ENCODE data around the gene ARHGAP20. TPM values are rescaled to one million over a fixed set of nuclear protein-coding genes. Genes with fewer than 3 reads are reported as not detected.

The ARHGAP20 gene
- total and polyA plus RNA-seq, 9 of the 15 experiments (the other 6 are each of a cell fraction or from before 2014, with no cell fraction given) = 0.07 TPM; not detected in 8

DNA sequence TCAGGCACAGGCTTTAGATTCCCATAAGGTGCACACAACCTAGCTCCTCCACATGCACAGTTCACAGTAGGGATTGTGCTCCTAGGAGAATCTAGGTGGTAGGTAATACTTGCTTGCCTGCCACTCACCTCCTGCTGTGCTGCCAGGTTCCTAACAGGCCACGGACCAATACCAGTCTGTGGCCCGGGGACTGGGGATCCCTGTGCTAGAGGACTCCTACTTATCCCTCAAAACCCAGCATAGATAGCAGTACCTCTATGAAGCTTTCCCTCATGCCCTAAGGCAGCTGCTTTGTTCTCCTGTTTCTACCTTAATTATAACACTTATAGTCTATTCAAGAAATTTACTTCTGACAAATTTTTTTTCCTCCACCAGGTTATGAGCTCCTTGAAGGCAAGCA lies 36.7 kb downstream of the ARHGAP20 start:
- no peaks in the 10 kb centered on the region for H3K27me3 ChIP-seq (ENCODE audit: control insufficient read depth in 2 of 2, insufficient read depth in 2 of 2, low read length in 2 of 2)
- H3K9ac ChIP-seq (ENCODE audit: insufficient read depth in 1 of 2, low read depth in 2 of 2, low read length in 2 of 2) = no peak overlapping the region
- ATAC-seq (no peak), DNase-seq (ENCODE audit: extremely low read depth in 1 of 4, low spot score in 3 of 4) (no peak), FAIRE-seq (no peak)
- H3K9me1 ChIP-seq (ENCODE audit: control insufficient read depth, insufficient read depth, low read length) = no peaks in the 10 kb centered on the region
- intact Hi-C loops (cut with micrococcal nuclease) (no loop called here), in situ Hi-C loops (cut with MboI) (no loop called here)
- 0% methylated on average over 2 of the region's 2 CpGs for WGBS (ENCODE audit: insufficient coverage, low coverage, missing lambda C conversion rate)
- no peak overlapping the region for H2AFZ ChIP-seq (ENCODE audit: low read depth, low read length)
- H3K36me3 ChIP-seq (ENCODE audit: control insufficient read depth, insufficient read depth, low read length) = no peaks in the 10 kb centered on the region
- H4K20me1 ChIP-seq (replicated peaks; ENCODE audit: control insufficient read depth, insufficient read depth, low read length) = no peaks in the 10 kb centered on the region
- H3K9me3 ChIP-seq (replicated peaks; ENCODE audit: control insufficient read depth, insufficient read depth, low read depth, low read length) = no peaks in the 10 kb centered on the region
- H3K4me1 ChIP-seq (replicated peaks in 1 of 2; ENCODE audit: control insufficient read depth in 2 of 2, insufficient read depth in 2 of 2, low read length in 2 of 2) = no peaks in the 10 kb centered on the region
- ChIA-PET POLR2A (no interaction called here), CTCF (ENCODE audit: low intra/inter-chr PET ratio) (no interaction called here)
- TF ChIP-seq ZC3H11A (IDR thresholded peaks at IDR 0.05; ENCODE audit: low read depth, low read length) (no peak), FOXA1 (IDR thresholded peaks at IDR 0.05; ENCODE audit: borderline replicate concordance) (no peak)
- no peak overlapping the region for H3K4me3 ChIP-seq
- H3K4me2 ChIP-seq (ENCODE audit: insufficient read depth, low read length) = no peak overlapping the region
- H3K79me2 ChIP-seq (ENCODE audit: control insufficient read depth, insufficient read depth, low read length) = no peaks in the 10 kb centered on the region
- no TSS peak for BruUV-seq (replicated peaks)
- H3K27ac ChIP-seq (ENCODE audit: extremely low read depth, low read depth, low read length) = no peak overlapping the region

DNA sequence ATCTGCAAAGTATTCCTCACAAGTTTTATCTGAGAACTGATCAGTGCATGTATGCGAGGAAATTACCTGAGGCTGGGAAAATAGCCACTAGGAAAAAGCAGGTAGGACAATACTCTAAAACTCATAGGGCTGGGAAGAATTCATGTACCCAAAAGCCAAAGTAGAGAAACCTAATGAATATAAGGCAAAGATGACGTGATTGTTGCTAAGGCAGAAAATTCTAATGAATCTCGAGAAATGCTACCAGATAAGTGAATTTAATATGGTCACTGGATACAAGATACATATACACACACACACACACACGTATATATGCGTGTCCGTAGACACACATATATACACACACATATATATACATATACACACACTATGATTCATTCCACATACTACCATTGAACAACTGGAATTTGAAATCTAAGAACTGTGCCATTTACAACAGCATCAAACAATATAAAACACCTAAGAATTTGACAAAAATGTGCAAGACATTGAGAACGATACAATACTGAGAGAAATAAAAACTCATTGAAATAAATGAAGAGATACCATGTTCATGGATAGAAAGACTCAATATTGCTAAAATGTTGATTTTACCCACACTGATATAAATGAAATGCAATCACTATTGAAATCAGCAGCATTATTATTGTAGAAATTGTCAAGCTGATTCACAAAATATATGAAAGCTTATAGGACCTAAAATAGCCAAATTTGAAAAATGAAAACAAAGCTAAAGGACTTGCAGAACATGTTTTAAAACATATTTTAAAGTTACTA lies 46.4 kb downstream of the ARHGAP20 start:
- in situ Hi-C loops (cut with MboI) (no loop called here), intact Hi-C loops (cut with micrococcal nuclease) (no loop called here)
- H3K4me3 ChIP-seq = no peak overlapping the region
- H3K9me3 ChIP-seq (replicated peaks; ENCODE audit: control insufficient read depth, insufficient read depth, low read depth, low read length) = no peaks in the 10 kb centered on the region; the same call in 1 of the 2 replicates
- FAIRE-seq (no peak), ATAC-seq (no peak), DNase-seq (ENCODE audit: extremely low read depth in 1 of 4, low spot score in 3 of 4) (no peak)
- H3K4me2 ChIP-seq (ENCODE audit: insufficient read depth, low read length) = no peak overlapping the region
- ChIA-PET POLR2A (no interaction called here), CTCF (ENCODE audit: low intra/inter-chr PET ratio) (interaction anchor here (0.5 kb wide), 1 partner anchor 392 kb away, joined by 3 read pairs; no protein-coding TSS in a partner anchor)
- no peaks in the 10 kb centered on the region for H4K20me1 ChIP-seq (replicated peaks; ENCODE audit: control insufficient read depth, insufficient read depth, low read length)
- no peak overlapping the region for H3K27ac ChIP-seq (ENCODE audit: extremely low read depth, low read depth, low read length)
- H3K4me1 ChIP-seq (replicated peaks in 1 of 2; ENCODE audit: control insufficient read depth in 2 of 2, insufficient read depth in 2 of 2, low read length in 2 of 2) = no peaks in the 10 kb centered on the region
- no peaks in the 10 kb centered on the region for H3K27me3 ChIP-seq (ENCODE audit: control insufficient read depth in 2 of 2, insufficient read depth in 2 of 2, low read length in 2 of 2)
- no peaks in the 10 kb centered on the region for H3K36me3 ChIP-seq (ENCODE audit: control insufficient read depth, insufficient read depth, low read length)
- no peaks in the 10 kb centered on the region for H3K9me1 ChIP-seq (ENCODE audit: control insufficient read depth, insufficient read depth, low read length)
- H3K9ac ChIP-seq (ENCODE audit: insufficient read depth in 1 of 2, low read depth in 2 of 2, low read length in 2 of 2) = no peak overlapping the region
- BruUV-seq (replicated peaks) = no TSS peak
- no peak overlapping the region for H2AFZ ChIP-seq (ENCODE audit: low read depth, low read length)
- 0% methylated on average over 7 of the region's 7 CpGs for WGBS (ENCODE audit: insufficient coverage, low coverage, missing lambda C conversion rate)
- H3K79me2 ChIP-seq (ENCODE audit: control insufficient read depth, insufficient read depth, low read length) = no peaks in the 10 kb centered on the region
- TF ChIP-seq TCF3 (CRISPR knock-in tag; IDR thresholded peaks at IDR 0.05) = no peak
- TF ChIP-seq EHMT2 (IDR thresholded peaks at IDR 0.05) = no peak
- TF ChIP-seq, protein P1, sequence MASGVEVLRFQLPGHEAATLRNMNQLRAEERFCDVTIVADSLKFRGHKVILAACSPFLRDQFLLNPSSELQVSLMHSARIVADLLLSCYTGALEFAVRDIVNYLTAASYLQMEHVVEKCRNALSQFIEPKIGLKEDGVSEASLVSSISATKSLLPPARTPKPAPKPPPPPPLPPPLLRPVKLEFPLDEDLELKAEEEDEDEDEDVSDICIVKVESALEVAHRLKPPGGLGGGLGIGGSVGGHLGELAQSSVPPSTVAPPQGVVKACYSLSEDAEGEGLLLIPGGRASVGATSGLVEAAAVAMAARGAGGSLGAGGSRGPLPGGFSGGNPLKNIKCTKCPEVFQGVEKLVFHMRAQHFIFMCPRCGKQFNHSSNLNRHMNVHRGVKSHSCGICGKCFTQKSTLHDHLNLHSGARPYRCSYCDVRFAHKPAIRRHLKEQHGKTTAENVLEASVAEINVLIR (CRISPR knock-in tag; IDR thresholded peaks at IDR 0.05) = no peak
- TF ChIP-seq ZNF408 (CRISPR knock-in tag; IDR thresholded peaks at IDR 0.05; ENCODE audit: low read depth) = no peak
- TF ChIP-seq, protein P2, sequence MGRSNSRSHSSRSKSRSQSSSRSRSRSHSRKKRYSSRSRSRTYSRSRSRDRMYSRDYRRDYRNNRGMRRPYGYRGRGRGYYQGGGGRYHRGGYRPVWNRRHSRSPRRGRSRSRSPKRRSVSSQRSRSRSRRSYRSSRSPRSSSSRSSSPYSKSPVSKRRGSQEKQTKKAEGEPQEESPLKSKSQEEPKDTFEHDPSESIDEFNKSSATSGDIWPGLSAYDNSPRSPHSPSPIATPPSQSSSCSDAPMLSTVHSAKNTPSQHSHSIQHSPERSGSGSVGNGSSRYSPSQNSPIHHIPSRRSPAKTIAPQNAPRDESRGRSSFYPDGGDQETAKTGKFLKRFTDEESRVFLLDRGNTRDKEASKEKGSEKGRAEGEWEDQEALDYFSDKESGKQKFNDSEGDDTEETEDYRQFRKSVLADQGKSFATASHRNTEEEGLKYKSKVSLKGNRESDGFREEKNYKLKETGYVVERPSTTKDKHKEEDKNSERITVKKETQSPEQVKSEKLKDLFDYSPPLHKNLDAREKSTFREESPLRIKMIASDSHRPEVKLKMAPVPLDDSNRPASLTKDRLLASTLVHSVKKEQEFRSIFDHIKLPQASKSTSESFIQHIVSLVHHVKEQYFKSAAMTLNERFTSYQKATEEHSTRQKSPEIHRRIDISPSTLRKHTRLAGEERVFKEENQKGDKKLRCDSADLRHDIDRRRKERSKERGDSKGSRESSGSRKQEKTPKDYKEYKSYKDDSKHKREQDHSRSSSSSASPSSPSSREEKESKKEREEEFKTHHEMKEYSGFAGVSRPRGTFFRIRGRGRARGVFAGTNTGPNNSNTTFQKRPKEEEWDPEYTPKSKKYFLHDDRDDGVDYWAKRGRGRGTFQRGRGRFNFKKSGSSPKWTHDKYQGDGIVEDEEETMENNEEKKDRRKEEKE (IDR thresholded peaks at IDR 0.05; ENCODE audit: borderline replicate concordance in 1 of 2, control insufficient read depth in 1 of 2, low read depth in 2 of 2, low read length in 1 of 2) = no peak
- TF ChIP-seq ZNF707 (CRISPR knock-in tag; conservative IDR thresholded peaks at IDR 0.05) = no peak
- TF ChIP-seq TCF7L2 (IDR thresholded peaks at IDR 0.05; ENCODE audit: low read depth, low read length) = no peak
- no peak for TF ChIP-seq NONO (IDR thresholded peaks at IDR 0.05; ENCODE audit: low read depth in 2 of 2, low read length in 1 of 2)
- no peak for TF ChIP-seq ZNF589 (CRISPR knock-in tag; IDR thresholded peaks at IDR 0.05; ENCODE audit: low read depth)
